ENCODE measurements around the gene ZBTB49.

ZBTB49 gene

DNA sequence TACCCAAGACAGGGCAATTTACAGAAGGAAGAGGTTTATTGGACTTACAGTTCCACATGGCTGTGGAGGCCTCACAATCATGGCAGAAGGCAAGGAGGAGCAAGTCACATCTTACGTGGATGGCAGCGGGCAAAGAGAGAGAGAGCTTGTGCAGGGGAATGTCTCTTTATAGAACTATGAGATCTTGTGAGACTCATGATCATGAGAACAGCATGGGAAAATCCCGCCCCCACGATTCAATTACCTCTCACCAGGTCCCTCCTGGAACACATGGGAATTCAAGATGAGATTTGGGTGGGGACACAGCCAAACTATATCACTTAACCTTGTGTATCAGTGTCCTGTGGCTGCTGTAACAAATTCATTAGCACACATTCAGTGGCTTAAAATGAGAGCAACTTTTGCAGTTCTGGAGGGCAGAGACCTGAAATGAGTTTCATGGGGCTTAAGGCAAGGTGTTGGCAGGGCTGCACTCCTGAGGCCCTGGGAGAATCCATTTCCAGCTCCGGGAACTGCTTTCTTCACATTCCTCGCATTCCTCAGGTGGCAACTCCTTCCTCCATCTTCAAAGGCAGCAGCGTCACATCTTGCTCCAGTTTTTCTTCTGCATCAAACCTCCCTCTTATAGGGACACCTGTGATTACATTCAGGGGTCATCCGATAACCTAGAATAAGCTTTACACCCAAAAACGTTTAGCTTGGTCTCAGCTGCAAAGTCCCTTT, 74.6 kb downstream of the ZBTB49 start:
- TF ChIP-seq, protein P1, sequence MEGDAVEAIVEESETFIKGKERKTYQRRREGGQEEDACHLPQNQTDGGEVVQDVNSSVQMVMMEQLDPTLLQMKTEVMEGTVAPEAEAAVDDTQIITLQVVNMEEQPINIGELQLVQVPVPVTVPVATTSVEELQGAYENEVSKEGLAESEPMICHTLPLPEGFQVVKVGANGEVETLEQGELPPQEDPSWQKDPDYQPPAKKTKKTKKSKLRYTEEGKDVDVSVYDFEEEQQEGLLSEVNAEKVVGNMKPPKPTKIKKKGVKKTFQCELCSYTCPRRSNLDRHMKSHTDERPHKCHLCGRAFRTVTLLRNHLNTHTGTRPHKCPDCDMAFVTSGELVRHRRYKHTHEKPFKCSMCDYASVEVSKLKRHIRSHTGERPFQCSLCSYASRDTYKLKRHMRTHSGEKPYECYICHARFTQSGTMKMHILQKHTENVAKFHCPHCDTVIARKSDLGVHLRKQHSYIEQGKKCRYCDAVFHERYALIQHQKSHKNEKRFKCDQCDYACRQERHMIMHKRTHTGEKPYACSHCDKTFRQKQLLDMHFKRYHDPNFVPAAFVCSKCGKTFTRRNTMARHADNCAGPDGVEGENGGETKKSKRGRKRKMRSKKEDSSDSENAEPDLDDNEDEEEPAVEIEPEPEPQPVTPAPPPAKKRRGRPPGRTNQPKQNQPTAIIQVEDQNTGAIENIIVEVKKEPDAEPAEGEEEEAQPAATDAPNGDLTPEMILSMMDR (conservative IDR thresholded peaks at IDR 0.05; ENCODE audit: low read length) = no peak
- no peak overlapping the region for H3K4me3 ChIP-seq (ENCODE audit: low read length)
- no peak for DNase-seq (ENCODE audit: low read depth)

DNA sequence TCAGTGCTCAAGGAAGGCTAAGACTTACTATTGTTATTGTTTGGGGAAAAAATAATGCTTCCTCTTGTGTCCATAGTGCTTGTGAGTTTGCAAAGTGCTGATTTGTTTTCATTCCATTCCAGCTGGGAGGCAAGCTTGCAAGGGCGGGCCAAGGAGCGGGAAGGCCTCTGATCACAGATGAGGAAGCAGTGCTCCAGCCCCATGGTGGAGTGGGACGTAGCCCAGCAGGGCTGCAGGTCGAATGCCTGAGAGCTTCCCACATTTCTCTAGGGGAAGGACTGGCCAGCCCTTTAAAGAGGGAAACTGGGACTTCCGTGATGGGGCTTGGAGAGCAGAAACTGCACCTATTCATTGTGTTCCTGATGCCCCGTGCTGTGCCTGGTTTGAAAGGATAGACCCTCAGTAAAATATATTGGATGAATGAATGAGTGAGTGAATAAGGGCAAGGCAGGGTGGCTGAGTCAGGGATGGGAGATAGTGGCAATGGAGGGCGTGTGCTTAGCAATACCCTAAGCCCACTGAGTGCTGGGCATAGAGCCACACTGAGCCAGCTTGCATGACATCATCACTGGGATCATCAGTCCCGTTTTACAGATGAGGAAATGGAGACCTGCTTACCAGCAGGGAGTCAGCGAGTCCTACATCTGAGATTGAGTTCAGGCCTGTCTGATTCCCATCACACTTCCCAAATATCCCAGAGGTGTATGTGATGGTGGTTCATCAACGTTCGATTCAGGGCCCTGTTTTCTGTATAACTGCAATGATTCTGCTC, 78.9 kb downstream of the ZBTB49 start:
- no peak overlapping the region for H3K4me3 ChIP-seq (ENCODE audit: low read length)
- TF ChIP-seq, protein P1 (conservative IDR thresholded peaks at IDR 0.05; ENCODE audit: low read length) = no peak
- no peak for DNase-seq (ENCODE audit: low read depth)

All from AG10803 (cell line).